Tibial nerve (tissue), 4 donors: ENCODE data around the gene SSH2. TPM values are rescaled to one million over a fixed set of nuclear protein-coding genes. Genes with fewer than 3 reads are reported as not detected.

ENCODE experiments used
- DNase-seq, 2 donors: peaks; one replicate each; pipeline ENCODE4 v3.0.0-alpha.2; 2019; ENCODE audit warnings: low spot score in 2 of 2
- H3K27ac ChIP-seq, 4 donors: fragments of 200-600 bp; sonication (generic) in 3 of 4; one replicate each; pipeline ENCODE4 v1.5.1; 2017 to 2019; ENCODE audit warnings: mild to moderate bottlenecking in 1 of 4
- H3K27me3 ChIP-seq, 2 donors: fragments of 200-600 bp; sonication (generic) in 1 of 2; one replicate each; pipeline versions ENCODE4 v1.5.1 to v1.6.0; 2017 to 2019
- H3K36me3 ChIP-seq, 3 donors: fragments of 200-600 bp; sonication (generic); one replicate each; pipeline ENCODE4 v1.5.1; 2018 to 2019
- H3K4me1 ChIP-seq, 4 donors: fragments of 200-600 bp; sonication (generic) in 3 of 4; one replicate each; pipeline ENCODE4 v1.5.1; 2017 to 2019
- H3K4me3 ChIP-seq, 4 donors: fragments of 200-600 bp; sonication (generic) in 3 of 4; one replicate each; pipeline ENCODE4 v1.5.1; 2017 to 2019; ENCODE audit warnings: mild to moderate bottlenecking in 1 of 4, moderate library complexity in 1 of 4
- H3K9me3 ChIP-seq, 4 donors: fragments of 200-600 bp; sonication (generic) in 3 of 4; one replicate each; pipeline ENCODE4 v1.5.1; 2017 to 2019
- CTCF ChIP-seq, 5 experiments: fragments of 200-600 bp in 3 of 5; fragments of 450-650 bp in 2 of 5; sonication (generic) in 3 of 5; IDR thresholded peaks; one replicate each; pipeline ENCODE4 v1.5.1; 2016 to 2019; ENCODE audit warnings: antibody characterized with exemption in 5 of 5, mild to moderate bottlenecking in 3 of 5, moderate library complexity in 2 of 5
- EP300 ChIP-seq, 2 donors: sonication (generic); formaldehyde crosslinking; IDR thresholded peaks; one replicate each; pipeline ENCODE4 v1.6.1; 2017; ENCODE audit warnings: antibody characterized with exemption in 2 of 2, mild to moderate bottlenecking in 1 of 2
- POLR2A ChIP-seq, 2 donors: fragments of 450-650 bp; IDR thresholded peaks; one replicate each; pipeline ENCODE4 v1.6.1; 2017; ENCODE audit warnings: antibody characterized with exemption in 2 of 2, mild to moderate bottlenecking in 2 of 2, moderate library complexity in 2 of 2
- WGBS, 2 donors: methylation state at CpG; one replicate each; pipeline ENCODE4 v1.1.5; 2018; 5-methylcytosine and 5-hydroxymethylcytosine counted together
- total RNA-seq, 4 donors: library from RNA; depleted of rRNA; stranded (reverse); fragments of >200 nt; gene quantifications; one replicate each; pipeline ENCODE4 v1.1.0, GENCODE V29; 2016

Gene SSH2
- total RNA-seq, 4 donors from 2014 or later, result 51.3 to 67.1 (median 55.7) TPM

- TF ChIP-seq EP300 (IDR thresholded peaks at IDR 0.05) (no peak), CTCF (IDR thresholded peaks at IDR 0.05) (no peak), POLR2A (IDR thresholded peaks at IDR 0.05) (no peak)
- no peak for DNase-seq
- H3K4me3 ChIP-seq, result no peak overlapping the region
- no peaks in the 10 kb centered on the region for H3K36me3 ChIP-seq
- H3K9me3 ChIP-seq, result peaks cover 0 to 5% (median 0%) of the 10 kb centered on the region in 4 donors
- H3K27ac ChIP-seq, result no peak overlapping the region
- H3K27me3 ChIP-seq, result no peaks in the 10 kb centered on the region
- no peaks in the 10 kb centered on the region for H3K4me1 ChIP-seq
Observed at GRCh38 chr17:29956225-29956624, 26.2 kb upstream of the SSH2 start.

- TF ChIP-seq CTCF (IDR thresholded peaks at IDR 0.05) (no peak), POLR2A (IDR thresholded peaks at IDR 0.05) (no peak), EP300 (IDR thresholded peaks at IDR 0.05) (no peak)
- DNase-seq, result no peak
- H3K27ac ChIP-seq, result no peak overlapping the region
- no peaks in the 10 kb centered on the region for H3K4me1 ChIP-seq
- 86 to 90% methylated on average over 4 of the region's 4 CpGs for WGBS, 2 donors
- H3K27me3 ChIP-seq, result no peaks in the 10 kb centered on the region
- no peak overlapping the region for H3K4me3 ChIP-seq
- no peaks in the 10 kb centered on the region for H3K36me3 ChIP-seq
- H3K9me3 ChIP-seq, result peaks cover 0 to 5% (median 0%) of the 10 kb centered on the region in 4 donors
Observed at GRCh38 chr17:29954405-29954804, 24.4 kb upstream of the SSH2 start.

- no peak for DNase-seq
- Histone ChIP-seq H3K9me3 (peaks cover 0 to 5% (median 0%) of the 10 kb centered on the region in 4 donors), H3K4me3 (no peak overlapping the region), H3K36me3 (no peaks in the 10 kb centered on the region), H3K4me1 (no peaks in the 10 kb centered on the region), H3K27ac (no peak overlapping the region), H3K27me3 (no peaks in the 10 kb centered on the region)
- TF ChIP-seq CTCF (IDR thresholded peaks at IDR 0.05), result no peak
- TF ChIP-seq POLR2A (IDR thresholded peaks at IDR 0.05), result no peak
Observed at GRCh38 chr17:29949696-29950095, 19.7 kb upstream of the SSH2 start.

GRCh38 chr17:29948448-29949215 lies 18.6 kb upstream of the SSH2 start:
- no peaks in the 10 kb centered on the region for H3K4me1 ChIP-seq
- no peak overlapping the region for H3K4me3 ChIP-seq
- H3K9me3 ChIP-seq, result no peaks in the 10 kb centered on the region
- TF ChIP-seq EP300 (IDR thresholded peaks at IDR 0.05) (no peak), CTCF (IDR thresholded peaks at IDR 0.05) (no peak), POLR2A (IDR thresholded peaks at IDR 0.05) (no peak)
- 60 to 63% methylated on average over 3 of the region's 3 CpGs for WGBS, 2 donors
- H3K27me3 ChIP-seq, result no peaks in the 10 kb centered on the region
- no peak for DNase-seq
- H3K36me3 ChIP-seq, result no peaks in the 10 kb centered on the region
- no peak overlapping the region for H3K27ac ChIP-seq

- Histone ChIP-seq H3K4me1 (no peaks in the 10 kb centered on the region), H3K27ac (no peak overlapping the region), H3K27me3 (no peaks in the 10 kb centered on the region), H3K9me3 (no peaks in the 10 kb centered on the region), H3K36me3 (no peaks in the 10 kb centered on the region), H3K4me3 (no peak overlapping the region)
- TF ChIP-seq CTCF (IDR thresholded peaks at IDR 0.05) (no peak), EP300 (IDR thresholded peaks at IDR 0.05) (no peak), POLR2A (IDR thresholded peaks at IDR 0.05) (no peak)
- DNase-seq, result no peak
- 89 to 90% methylated on average over 2 of the region's 2 CpGs for WGBS, 2 donors
Observed at GRCh38 chr17:29945281-29945680, 15.3 kb upstream of the SSH2 start.
